Loucy (cell line): ENCODE measurements around the gene NMNAT2.

Source experiments
- H2AFZ ChIP-seq: fragments of 200-600 bp; sonication (generic); 2 replicates; pipeline ENCODE4 v1.6.0; 2016; ENCODE audit warnings: antibody characterized with exemption, mild to moderate bottlenecking, low read length, moderate library complexity
- H3F3A ChIP-seq: fragments of 200-600 bp; 2 replicates; pipeline ENCODE4 v1.6.0; 2016; ENCODE audit warnings: antibody characterized with exemption, low read depth, mild to moderate bottlenecking
- H3K27me3 ChIP-seq: fragments of 200-600 bp; sonication (generic); 2 replicates; pipeline ENCODE4 v1.6.1; 2014; ENCODE audit warnings: low read length, mild to moderate bottlenecking; ENCODE audit not compliant: insufficient read depth, poor library complexity, severe bottlenecking
- H3K36me3 ChIP-seq: fragments of 200-600 bp; sonication (generic); 2 replicates; pipeline ENCODE4 v1.6.1; 2016; ENCODE audit warnings: low read length; ENCODE audit not compliant: insufficient read depth
- H3K4me1 ChIP-seq: fragments of 200-600 bp; sonication (generic); 2 replicates; pipeline ENCODE4 v1.5.1; 2014; ENCODE audit warnings: low read length, mild to moderate bottlenecking; ENCODE audit not compliant: insufficient read depth, poor library complexity, severe bottlenecking
- H3K4me2 ChIP-seq: fragments of 200-600 bp; sonication (generic); 2 replicates; pipeline ENCODE4 v1.6.0; 2014; ENCODE audit warnings: antibody characterized with exemption, low read length, low read depth, mild to moderate bottlenecking; ENCODE audit not compliant: poor library complexity, severe bottlenecking
- H3K4me3 ChIP-seq: fragments of 200-600 bp; sonication (generic); 2 replicates; pipeline ENCODE4 v1.5.1; 2014; ENCODE audit warnings: low read length, mild to moderate bottlenecking, mixed read lengths; ENCODE audit not compliant: poor library complexity, severe bottlenecking
- H3K79me2 ChIP-seq: fragments of 200-600 bp; sonication (generic); 2 replicates; pipeline ENCODE4 v1.6.1; 2014; ENCODE audit warnings: low read length; ENCODE audit not compliant: insufficient read depth
- H3K9ac ChIP-seq: fragments of 200-600 bp; sonication (generic); 2 replicates; pipeline ENCODE4 v1.6.0; 2014; ENCODE audit warnings: mild to moderate bottlenecking, low read depth, low read length, moderate library complexity; ENCODE audit not compliant: poor library complexity, severe bottlenecking
- H3K9me2 ChIP-seq: fragments of 200-600 bp; sonication (generic); replicated peaks from 2 replicates; pipeline ENCODE4 v1.6.1; 2016; ENCODE audit warnings: low read depth, low read length, mixed read lengths
- H3K9me3 ChIP-seq: fragments of 200-600 bp; sonication (generic); 2 replicates; pipeline ENCODE4 v1.6.1; 2014; ENCODE audit warnings: mild to moderate bottlenecking, antibody characterized with exemption, low read length, low read depth; ENCODE audit not compliant: insufficient read depth
- H4K20me1 ChIP-seq: fragments of 200-600 bp; sonication (generic); 2 replicates; pipeline ENCODE4 v1.6.0; 2014; ENCODE audit warnings: antibody characterized with exemption, low read length, mild to moderate bottlenecking; ENCODE audit not compliant: insufficient read depth, poor library complexity, severe bottlenecking
- EZH2phosphoT487 ChIP-seq: fragments of 200-600 bp; IDR thresholded peaks from 2 replicates; pipeline ENCODE4 v1.6.1; 2018; ENCODE audit warnings: antibody characterized with exemption, mild to moderate bottlenecking, moderate library complexity, borderline replicate concordance
- TF ChIP-seq, protein P1 (sequence below): fragments of 200-600 bp; sonication (generic); conservative IDR thresholded peaks from 2 replicates; pipeline ENCODE4 v1.5.1; 2014; ENCODE audit warnings: mild to moderate bottlenecking, antibody characterized with exemption, low read length

NMNAT2 gene

GRCh38 chr1:183318433-183318832 lies 99.7 kb downstream of the NMNAT2 start:
- no peaks in the 10 kb centered on the region for H4K20me1 ChIP-seq
- H3K9ac ChIP-seq: no peak overlapping the region
- H3K9me2 ChIP-seq: no peaks in the 10 kb centered on the region
- H3K4me1 ChIP-seq: no peaks in the 10 kb centered on the region
- no peaks in the 10 kb centered on the region for H3K79me2 ChIP-seq
- H3K9me3 ChIP-seq: no peaks in the 10 kb centered on the region
- H3K4me2 ChIP-seq: no peak overlapping the region
- no peaks in the 10 kb centered on the region for H3F3A ChIP-seq
- no peaks in the 10 kb centered on the region for H3K27me3 ChIP-seq
- TF ChIP-seq EZH2phosphoT487: no peak
- TF ChIP-seq, protein P1, sequence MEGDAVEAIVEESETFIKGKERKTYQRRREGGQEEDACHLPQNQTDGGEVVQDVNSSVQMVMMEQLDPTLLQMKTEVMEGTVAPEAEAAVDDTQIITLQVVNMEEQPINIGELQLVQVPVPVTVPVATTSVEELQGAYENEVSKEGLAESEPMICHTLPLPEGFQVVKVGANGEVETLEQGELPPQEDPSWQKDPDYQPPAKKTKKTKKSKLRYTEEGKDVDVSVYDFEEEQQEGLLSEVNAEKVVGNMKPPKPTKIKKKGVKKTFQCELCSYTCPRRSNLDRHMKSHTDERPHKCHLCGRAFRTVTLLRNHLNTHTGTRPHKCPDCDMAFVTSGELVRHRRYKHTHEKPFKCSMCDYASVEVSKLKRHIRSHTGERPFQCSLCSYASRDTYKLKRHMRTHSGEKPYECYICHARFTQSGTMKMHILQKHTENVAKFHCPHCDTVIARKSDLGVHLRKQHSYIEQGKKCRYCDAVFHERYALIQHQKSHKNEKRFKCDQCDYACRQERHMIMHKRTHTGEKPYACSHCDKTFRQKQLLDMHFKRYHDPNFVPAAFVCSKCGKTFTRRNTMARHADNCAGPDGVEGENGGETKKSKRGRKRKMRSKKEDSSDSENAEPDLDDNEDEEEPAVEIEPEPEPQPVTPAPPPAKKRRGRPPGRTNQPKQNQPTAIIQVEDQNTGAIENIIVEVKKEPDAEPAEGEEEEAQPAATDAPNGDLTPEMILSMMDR: no peak
- H3K4me3 ChIP-seq: no peak overlapping the region
- H2AFZ ChIP-seq: no peak overlapping the region
- H3K36me3 ChIP-seq: no peaks in the 10 kb centered on the region

DNA sequence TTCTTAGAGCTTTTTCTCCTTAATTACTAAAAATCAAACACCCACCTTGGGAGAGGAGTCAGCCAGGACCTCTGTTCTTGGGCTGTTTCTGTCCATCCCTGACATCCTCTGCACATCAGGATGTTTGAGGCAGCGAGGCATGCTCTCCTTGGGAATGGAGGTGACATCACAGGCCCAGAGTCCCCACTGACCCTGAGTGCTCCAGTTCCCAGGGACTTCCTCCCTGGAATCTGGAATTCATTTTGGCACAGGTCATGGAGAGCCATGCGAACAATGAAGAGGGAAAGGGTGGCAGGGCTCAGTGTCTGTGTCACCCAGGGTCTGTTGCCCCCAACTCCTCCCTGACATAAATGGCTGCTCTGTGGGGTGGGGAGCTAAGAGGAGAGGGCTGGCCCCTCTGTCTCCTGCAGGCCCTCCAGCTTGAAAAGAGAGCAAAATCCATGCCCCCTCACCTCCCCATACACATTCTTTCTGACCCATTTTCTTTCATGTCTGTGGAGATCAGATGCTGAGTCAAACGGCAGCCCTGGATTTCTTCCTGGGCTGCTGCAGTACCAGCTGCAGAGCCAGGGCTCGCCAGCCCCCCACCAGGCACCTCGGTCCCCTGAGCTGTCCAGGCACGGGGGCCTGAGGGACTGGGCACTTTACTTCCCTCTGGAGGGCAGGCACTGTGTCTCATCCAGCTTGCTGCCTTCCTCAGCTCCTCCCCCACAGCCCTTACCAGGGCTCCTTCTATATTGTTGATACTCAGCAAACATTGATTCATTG lies 102.0 kb downstream of the NMNAT2 start:
- no peaks in the 10 kb centered on the region for H3K9me2 ChIP-seq
- H3K79me2 ChIP-seq: no peaks in the 10 kb centered on the region
- no peak overlapping the region for H3K9ac ChIP-seq
- H3K4me3 ChIP-seq: no peak overlapping the region
- no peaks in the 10 kb centered on the region for H3F3A ChIP-seq
- TF ChIP-seq EZH2phosphoT487: no peak
- TF ChIP-seq, protein P1: no peak
- H3K9me3 ChIP-seq: no peaks in the 10 kb centered on the region
- no peaks in the 10 kb centered on the region for H3K27me3 ChIP-seq
- no peak overlapping the region for H2AFZ ChIP-seq
- no peaks in the 10 kb centered on the region for H3K4me1 ChIP-seq
- no peaks in the 10 kb centered on the region for H3K36me3 ChIP-seq
- no peak overlapping the region for H3K4me2 ChIP-seq
- no peaks in the 10 kb centered on the region for H4K20me1 ChIP-seq

DNA sequence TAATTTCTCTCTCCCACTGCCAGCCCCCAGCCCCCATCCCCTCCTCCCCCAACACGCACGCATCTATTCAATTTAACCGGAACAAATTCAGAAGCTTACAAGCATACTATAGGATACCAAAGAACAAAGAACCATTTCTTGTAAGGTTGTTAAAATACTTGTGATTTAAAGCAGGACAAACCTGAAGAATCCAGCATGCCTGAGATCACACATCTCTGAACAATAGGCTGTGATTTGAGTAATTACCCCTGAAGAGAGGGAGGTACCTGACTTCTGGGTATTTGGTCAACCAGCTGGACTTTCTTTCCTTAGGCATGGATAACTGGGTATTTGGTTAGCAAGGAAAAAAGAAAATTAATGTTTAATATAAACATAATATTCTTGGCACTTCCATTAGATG lies 105.1 kb downstream of the NMNAT2 start:
- Histone ChIP-seq H3K9ac (no peak overlapping the region), H3K9me2 (no peaks in the 10 kb centered on the region), H2AFZ (no peak overlapping the region), H3K27me3 (no peaks in the 10 kb centered on the region), H3K9me3 (no peaks in the 10 kb centered on the region), H3K4me3 (no peak overlapping the region), H4K20me1 (no peaks in the 10 kb centered on the region), H3K36me3 (no peaks in the 10 kb centered on the region), H3K79me2 (no peaks in the 10 kb centered on the region), H3K4me1 (no peaks in the 10 kb centered on the region), H3F3A (no peaks in the 10 kb centered on the region), H3K4me2 (no peak overlapping the region)
- TF ChIP-seq, protein P1: no peak
